Medulla oblongata (tissue), 1 donor: ENCODE data around the gene TAF4.
"Not testable (repeated sequence)": the region's sequence is repeated elsewhere in the genome, so short reads cannot be mapped to it uniquely, and the experiment has no call there.

Experiments used
- DNase-seq: peaks from one replicate; pipeline ENCODE4 v3.0.0-alpha.2; 2015; ENCODE audit errors: extremely low spot score

TAF4 gene

DNA sequence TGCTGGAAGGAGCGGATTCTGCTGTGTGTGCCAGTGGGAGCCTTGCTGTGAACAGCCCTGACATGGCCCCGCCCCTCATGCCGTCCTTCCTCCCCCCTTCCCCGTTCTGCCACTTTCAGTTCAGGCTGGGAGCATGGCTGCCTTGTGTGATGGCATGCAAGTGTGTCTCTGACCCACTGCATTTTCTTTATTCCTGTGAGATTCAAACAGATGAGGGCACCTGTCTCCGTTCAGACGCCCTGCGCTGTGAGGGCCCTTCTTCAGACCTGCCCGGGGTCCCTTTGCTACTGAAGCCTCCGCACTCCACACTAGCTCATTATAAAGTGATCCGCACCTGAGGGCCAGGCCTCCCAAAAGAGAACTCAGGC, 88.3 kb downstream of the TAF4 start:
- no peak for DNase-seq

DNA sequence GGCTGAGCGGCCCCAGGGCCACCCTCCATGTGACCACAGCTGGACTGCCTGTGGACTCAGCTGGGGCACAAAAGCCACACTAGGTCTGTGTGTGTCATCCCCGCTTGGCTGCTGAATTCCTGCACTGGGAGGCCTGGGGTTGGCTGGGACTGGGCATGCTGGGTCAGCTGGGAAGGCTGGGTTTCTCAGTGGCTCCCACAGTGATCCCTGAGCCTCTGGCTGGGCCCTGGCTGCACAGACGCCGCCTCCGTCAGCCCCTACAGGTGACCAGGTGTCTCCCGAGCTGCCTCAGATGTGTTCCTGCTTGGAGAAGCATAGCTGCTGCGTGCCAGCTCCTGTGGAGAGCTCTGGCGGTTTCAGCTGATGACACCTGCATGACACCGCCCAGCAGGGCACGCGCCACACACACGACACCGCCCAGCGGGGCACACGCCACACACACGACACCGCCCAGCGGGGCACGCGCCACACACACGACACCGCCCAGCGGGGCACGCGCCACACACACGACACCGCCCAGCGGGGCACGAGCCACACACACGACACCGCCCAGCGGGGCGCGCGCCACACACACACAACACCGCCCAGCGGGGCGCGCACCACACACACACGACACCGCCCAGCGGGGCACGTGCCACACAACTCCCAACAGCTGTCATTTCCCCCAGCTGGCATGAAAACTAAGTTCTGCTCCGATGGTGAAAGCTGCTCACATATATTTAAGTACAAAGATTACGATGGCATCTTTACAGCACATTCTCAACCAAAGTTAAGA, 88.8 kb downstream of the TAF4 start:
- DNase-seq = peak; percentile 8

GRCh38 chr20:61976263-61976643, 89.4 kb downstream of the TAF4 start:
- no peak for DNase-seq

- no peak for DNase-seq
These were observed 90.1 kb downstream of the TAF4 start for GRCh38 chr20:61975407-61976129.

GRCh38 chr20:61974357-61974665, 91.4 kb downstream of the TAF4 start:
- no peak for DNase-seq

GRCh38 chr20:61973515-61974356, 91.9 kb downstream of the TAF4 start:
- DNase-seq = no peak

DNA sequence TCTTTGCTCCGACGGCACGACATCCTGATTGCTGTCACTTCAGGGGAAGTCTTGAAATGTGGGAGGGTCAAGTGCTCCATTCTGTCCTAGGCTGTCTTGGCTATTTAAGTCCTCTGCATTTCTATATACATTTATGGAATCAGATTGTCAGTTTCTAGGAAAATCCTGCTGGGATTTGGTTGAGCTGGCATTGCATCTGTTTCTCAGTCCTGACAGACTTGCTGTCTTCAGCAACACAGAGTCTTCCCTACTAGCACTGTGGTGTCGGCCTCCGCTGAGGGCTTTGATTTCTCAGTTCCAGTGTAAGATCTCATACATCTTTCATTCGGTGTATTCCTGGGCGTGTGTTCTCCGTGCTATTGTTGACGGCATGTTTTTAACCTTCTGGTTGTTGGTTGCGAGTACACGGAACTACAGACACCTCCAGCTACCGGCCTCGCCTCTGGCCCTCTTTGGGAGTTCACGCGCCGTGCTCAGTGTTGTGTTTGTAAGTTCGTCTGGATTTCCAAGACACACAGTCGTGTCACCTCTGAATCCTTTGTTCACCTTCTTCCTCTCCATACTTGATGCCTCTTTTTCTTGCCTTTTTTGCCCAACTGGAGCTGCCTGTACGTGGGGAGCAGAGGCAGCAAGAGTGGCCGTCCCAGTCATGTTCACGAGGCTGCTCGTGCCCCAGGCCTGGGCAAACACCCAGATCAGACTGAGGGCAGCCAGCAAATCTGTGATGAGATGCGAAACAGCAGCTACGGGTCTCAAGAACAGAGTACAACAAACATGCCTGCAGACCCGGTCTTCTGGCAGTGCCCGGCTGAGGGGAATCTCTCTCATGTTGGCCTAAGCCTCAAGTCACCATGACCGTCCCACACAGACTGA, 92.8 kb downstream of the TAF4 start:
- no peak for DNase-seq

DNA sequence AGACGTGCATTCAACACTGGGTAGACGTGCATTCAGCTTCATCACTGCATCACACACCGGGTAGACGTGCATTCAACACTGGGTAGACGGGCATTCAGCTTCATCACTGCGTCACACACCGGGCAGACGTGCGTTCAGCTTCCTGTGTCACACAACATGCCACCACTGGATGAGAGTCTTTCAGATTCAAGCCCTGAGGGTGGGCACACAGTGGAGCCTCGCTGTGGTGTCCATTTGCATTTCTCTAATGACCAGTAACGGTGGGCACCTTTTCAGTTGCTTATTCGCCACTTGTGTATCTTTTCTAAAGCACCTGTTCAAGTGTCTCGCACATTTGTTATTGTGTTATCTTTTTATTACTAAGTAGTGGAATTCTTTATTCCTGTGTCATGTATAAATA, 94.1 kb downstream of the TAF4 start:
- DNase-seq = not testable (repeated sequence)

GRCh38 chr20:61970357-61970756, 95.3 kb downstream of the TAF4 start:
- DNase-seq = peak; percentile 85

- no peak for DNase-seq
These were observed 95.9 kb downstream of the TAF4 start for GRCh38 chr20:61969806-61970205.

- DNase-seq = no peak
These were observed 96.7 kb downstream of the TAF4 start for GRCh38 chr20:61968932-61969331.

- no peak for DNase-seq
These were observed 97.5 kb downstream of the TAF4 start for GRCh38 chr20:61968036-61968810.

DNA sequence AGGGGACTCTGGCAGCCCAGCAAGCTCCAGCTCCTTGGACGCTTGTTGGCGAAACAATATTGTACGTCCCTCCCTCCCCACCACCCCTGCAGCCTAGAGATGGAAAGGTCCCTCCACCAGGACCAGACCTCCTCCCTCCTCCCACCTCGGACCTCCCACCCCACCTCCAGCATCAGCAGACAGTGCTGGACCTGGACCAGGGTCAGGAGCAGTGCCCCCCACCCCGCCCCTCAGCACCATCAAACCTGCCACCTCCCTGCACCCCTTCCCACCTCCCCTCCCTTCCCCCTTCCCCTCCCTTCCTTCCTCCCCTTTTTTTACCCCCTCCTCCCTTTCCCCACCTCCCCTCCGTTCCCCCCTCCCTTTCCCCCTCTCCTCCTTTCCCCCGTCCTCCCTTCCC, 98.4 kb downstream of the TAF4 start:
- DNase-seq = no peak

DNA sequence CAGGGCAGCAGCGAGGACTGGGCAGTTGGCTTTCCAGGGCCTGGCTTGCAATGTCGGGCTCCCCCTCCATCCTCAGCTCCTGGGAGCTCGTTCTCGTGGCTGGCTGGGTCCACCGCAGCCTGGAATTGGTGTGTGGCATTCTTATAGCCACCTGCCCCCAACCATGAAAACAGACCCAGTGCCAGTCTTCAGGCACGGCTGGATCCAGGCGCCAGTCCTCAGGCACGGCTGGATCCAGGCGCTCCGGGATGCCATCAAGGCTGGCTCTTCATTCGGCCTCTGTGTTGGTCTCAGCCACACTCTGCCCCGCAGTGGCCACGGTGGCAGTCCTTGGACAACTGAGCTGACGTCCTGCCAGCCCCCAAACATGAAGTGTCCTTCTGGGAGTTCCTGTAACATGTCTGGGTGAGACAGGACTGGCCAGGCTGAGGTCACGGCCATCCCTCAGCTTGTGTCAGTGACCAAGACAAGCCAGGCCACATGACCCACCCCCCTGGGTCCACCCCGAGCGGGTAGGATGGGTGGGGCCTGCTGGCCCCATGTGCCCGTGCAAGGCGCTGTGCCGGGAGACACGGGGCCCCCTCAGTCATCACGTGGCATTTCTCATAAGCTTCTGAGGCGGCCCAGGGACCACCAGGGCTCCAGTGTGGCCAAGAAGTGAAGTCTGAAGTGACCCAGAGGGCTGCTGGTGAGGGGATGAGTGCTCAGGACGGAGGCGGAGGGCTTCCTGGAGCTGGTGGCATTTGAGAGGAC, 99.0 kb downstream of the TAF4 start:
- no peak for DNase-seq

DNA sequence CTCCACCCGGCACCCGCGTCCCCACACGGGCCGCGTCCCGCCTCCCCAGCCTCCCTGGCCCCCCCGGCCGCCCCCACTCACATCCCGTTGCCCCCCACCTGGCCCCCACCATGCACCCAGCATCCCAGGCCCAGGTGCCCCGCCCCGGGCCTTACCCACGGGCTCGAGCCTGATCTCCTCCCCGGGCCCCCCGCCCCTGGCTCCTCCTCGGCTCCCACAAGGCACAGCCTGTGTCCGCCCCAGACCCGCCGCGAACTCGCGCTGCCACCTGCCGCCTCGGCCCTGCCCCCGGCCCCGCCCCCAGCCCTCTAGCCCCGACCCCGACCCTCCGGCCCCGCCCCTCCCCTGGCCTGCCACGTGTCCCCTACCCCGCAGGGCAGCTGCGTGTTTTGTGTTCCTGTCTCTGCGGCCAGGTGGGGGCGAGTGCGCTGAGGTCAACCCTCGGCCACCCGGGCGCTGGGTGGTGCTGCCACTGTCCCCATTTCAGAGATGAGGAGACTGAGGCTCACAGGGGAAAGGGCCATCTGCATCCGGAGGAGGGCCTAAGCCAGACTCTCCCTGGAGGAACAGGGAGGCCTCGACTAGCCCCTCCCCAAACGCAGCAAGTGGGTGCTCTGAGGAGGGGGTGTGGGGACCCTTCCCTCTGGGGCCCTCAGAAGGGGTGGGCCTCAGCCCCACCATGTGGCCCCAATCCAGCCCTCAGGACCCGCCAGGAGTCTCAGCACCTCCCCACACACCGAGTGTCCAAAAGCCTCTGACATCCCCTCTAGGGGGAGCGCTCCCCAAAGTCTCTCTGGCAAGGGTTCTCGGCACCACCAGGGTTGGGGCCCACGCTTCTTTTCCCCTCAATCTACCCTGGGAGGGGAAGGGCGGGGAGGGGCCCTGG, 99.8 kb downstream of the TAF4 start:
- DNase-seq = no peak

- no peak for DNase-seq
These were observed 100.7 kb downstream of the TAF4 start for GRCh38 chr20:61964675-61965605.

- no peak for DNase-seq
These were observed 101.6 kb downstream of the TAF4 start for GRCh38 chr20:61963885-61964674.
